HG03571 (cell line): Measurements from ENCODE around the gene HSD17B3.
"Not testable (repeated sequence)": the region's sequence is repeated elsewhere in the genome, so short reads cannot be mapped to it uniquely, and the experiment has no call there.

Experiments used
- ATAC-seq: cut with Tn5 transposase; IDR thresholded peaks from one replicate; pipeline ENCODE4 v1.9.1; 2021; ENCODE audit not compliant: unreplicated experiment

The HSD17B3 gene

GRCh38 chr9:96201140-96201539, 100.8 kb downstream of the HSD17B3 start:
- ATAC-seq: no peak

DNA sequence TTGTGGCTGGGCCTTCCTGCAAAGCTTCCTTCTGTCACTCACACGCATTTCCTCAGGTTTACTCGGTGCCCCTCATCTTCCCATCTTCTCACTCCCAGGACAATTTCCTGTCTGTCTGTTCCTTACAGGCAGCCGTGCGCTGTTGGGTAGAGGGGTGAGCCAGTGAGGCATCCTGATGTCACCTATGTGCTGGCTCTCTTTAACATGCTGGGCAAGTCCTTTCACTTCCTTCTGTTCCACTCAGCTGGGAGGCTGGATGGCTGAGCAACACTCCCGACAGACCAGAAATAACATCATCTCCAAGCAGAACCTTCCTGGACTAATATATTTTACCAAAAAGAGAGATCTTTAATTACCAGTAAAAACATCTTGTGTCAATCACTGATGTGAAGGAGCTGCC, 103.0 kb downstream of the HSD17B3 start:
- ATAC-seq: no peak

- no peak for ATAC-seq
Observed at GRCh38 chr9:96195541-96195940, 106.4 kb downstream of the HSD17B3 start.

GRCh38 chr9:96193236-96193755, 108.7 kb downstream of the HSD17B3 start:
- ATAC-seq: no peak

DNA sequence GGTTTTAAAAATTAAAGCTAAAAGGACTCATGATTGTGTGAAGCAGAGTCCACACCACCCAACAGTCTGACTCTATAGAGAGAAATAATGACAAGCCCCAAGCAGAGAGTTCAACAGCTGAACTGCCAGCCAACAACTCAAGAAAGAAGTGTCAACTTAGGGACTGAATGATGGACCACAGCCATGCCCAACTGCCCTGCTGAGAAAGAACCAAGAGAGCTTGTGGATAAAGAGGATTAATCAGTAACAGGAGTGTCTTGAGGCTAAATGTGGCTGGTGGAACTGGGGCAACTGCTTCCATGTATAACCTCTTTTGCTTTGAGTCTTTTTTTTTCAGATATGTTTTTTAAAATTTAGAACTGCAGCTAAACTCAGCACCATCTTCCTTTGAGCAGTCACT, 109.3 kb downstream of the HSD17B3 start:
- no peak for ATAC-seq

DNA sequence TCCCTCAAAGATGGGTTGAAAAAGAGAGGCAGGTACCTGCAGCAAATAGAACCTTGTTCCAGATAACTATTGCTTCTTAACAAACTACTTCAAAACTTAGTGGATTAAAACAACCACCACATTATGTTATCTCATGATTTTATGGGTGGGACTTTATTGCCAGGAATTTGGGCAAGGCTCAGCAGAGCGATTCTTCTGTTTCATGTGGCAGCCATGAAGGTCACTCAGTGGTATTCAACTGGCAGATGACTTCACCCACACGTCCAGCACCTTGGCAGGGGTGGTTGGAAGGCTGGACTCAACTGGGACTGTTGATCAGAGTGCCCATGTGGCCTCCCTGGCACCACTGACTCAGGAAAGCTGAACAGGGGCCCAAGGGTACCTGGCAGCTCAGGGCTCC, 112.0 kb downstream of the HSD17B3 start:
- ATAC-seq: no peak

DNA sequence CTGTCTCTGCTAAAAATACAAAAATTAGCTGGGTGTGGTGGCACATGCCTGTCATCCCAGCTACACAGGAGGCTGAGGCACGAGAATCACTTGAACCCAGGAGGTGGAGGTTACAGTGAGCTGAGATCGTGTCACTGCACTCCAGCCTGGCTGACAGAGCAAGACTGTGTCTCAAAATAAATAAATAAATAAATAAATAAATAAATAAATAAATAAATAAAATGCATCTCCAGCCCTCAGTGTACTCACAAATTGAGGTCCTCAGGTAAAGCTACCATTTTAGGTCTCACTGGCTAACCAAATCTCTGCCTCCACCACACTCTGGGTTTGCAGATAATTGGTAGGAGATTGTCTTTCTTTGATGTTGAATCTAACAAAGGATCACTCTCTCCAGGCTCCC, 112.4 kb downstream of the HSD17B3 start:
- ATAC-seq: not testable (repeated sequence)

DNA sequence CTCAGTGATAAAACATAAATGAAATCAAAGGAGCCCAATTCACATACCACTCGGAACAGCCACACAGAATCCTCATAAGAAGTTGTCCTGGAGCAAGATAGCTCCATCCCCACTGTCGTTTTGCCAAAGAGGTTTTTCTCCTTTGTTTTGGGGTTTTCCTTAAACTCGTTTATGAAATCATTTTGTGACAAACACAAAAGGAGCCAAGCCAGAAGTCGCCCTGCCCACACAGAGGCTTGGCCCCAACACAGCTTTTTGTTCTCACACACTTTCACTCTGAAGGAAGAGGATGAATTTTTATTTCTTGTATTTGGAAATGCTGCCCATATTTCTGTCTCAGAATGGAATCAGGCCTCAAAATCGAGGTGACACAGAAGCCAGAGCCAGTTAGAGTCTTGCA, 113.4 kb downstream of the HSD17B3 start:
- no peak for ATAC-seq

DNA sequence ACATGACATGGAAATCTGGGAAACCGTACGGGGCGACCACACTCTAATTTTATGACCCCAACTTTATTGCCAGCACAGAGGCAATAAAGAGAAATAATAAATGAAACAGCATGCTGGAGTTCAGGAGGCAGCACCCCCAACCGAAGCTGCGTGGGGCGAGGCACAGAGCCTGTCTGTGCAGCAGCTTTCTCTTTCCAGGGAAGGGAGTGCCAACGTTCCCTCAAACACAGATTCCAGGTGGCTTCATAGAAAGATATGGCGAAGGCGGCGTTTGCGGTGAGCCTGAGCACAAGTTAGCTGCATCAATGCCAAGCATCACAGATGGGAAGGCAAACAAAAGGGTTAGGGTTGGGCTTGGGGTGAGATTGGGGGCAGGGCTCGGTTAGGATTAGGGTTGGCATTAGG, 114.8 kb downstream of the HSD17B3 start:
- ATAC-seq: no peak

GRCh38 chr9:96186591-96187011, 115.4 kb downstream of the HSD17B3 start:
- no peak for ATAC-seq

DNA sequence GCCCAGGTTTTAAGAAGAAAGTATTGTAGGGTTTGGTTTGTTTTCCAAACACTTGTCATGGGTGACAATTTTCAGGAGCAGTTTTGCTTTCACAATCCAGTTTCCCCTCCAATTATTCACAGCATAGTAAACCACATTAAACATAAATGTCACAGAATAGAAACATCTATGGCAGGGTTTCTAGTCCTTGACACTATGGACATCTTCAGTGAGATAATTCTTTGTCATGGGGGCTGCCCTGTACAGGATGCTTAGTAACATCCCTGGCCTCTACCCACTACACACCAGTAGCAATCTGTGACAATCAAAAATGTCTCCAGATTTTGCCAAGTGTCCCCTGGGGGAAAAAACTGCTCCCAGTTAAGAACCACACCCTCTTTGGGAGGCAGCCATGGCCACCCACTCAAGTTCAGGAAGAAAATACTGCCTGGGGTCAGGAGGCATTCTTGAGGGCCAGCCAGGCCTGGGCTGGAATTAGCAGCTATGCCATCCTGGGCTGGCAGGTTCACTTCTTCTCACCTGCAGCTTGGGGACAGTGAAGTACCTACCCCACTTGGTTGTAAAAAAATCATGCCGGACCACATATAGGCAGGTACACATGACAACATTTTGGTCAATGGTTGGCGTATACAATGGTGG, 116.3 kb downstream of the HSD17B3 start:
- ATAC-seq: no peak
